H1 (cell line): ENCODE measurements around the gene BNIP5.

Source experiments
- CTCF ChIP-seq, 3 experiments: IDR thresholded peaks; 1 replicate in 2 of 3; 2 replicates in 1 of 3; pipeline versions ENCODE4 v1.5.1 to v1.6.1; 2011; ENCODE audit warnings: low read length in 3 of 3, mild to moderate bottlenecking in 3 of 3, inconsistent platforms in 2 of 3, low read depth in 1 of 3, moderate library complexity in 1 of 3; ENCODE audit not compliant: insufficient read depth in 1 of 3; ENCODE audit errors: control extremely low read depth in 1 of 3
- SIRT6 ChIP-seq: IDR thresholded peaks from one replicate; pipeline ENCODE4 v1.7.1; 2012; ENCODE audit warnings: low read length, inconsistent platforms
- SRF ChIP-seq: IDR thresholded peaks from 2 replicates; pipeline ENCODE4 v1.6.1; 2011; ENCODE audit warnings: mild to moderate bottlenecking, low read depth, low read length, moderate library complexity

GRCh38 chr6:36312854-36313648 is 23.6 kb downstream of the BNIP5 start:
- no peak for TF ChIP-seq SIRT6
- no peak for TF ChIP-seq CTCF (IDR thresholded peaks at IDR 0.05; ENCODE audit: control extremely low read depth in 1 of 3, insufficient read depth in 1 of 3, low read depth in 1 of 3, low read length in 3 of 3)
- no peak for TF ChIP-seq SRF
